ENCODE data around the gene SLIT1.
"Not testable (repeated sequence)": the region's sequence is repeated elsewhere in the genome, so short reads cannot be mapped to it uniquely, and the experiment has no call there.

The SLIT1 gene

GRCh38 chr10:97038688-97039087, 147.1 kb downstream of the SLIT1 start:
- H3K4me1 ChIP-seq (ENCODE audit: insufficient read depth, low read length) = no peaks in the 10 kb centered on the region
- H3K27me3 ChIP-seq (ENCODE audit: insufficient read depth, low read length) = no peaks in the 10 kb centered on the region
- no peak overlapping the region for H3K4me3 ChIP-seq (ENCODE audit: low read length)
- peaks cover 30% of the 10 kb centered on the region for H3K36me3 ChIP-seq (ENCODE audit: insufficient read depth, low read length)
- no peaks in the 10 kb centered on the region for H3K9me3 ChIP-seq (ENCODE audit: low read length)
- no peak overlapping the region for H2AFZ ChIP-seq (ENCODE audit: low read depth, low read length)

GRCh38 chr10:97037365-97038361, 148.1 kb downstream of the SLIT1 start:
- Histone ChIP-seq H3K27me3 (ENCODE audit: insufficient read depth, low read length) (no peaks in the 10 kb centered on the region), H3K9me3 (ENCODE audit: low read length) (no peaks in the 10 kb centered on the region), H3K4me3 (ENCODE audit: low read length) (no peak overlapping the region), H2AFZ (ENCODE audit: low read depth, low read length) (no peak overlapping the region), H3K4me1 (ENCODE audit: insufficient read depth, low read length) (no peaks in the 10 kb centered on the region), H3K36me3 (ENCODE audit: insufficient read depth, low read length) (peaks cover 25% of the 10 kb centered on the region)

GRCh38 chr10:97034958-97035769, 150.6 kb downstream of the SLIT1 start:
- H3K9me3 ChIP-seq (ENCODE audit: low read length) = no peaks in the 10 kb centered on the region
- H3K27me3 ChIP-seq (ENCODE audit: insufficient read depth, low read length) = no peaks in the 10 kb centered on the region
- peaks cover 23% of the 10 kb centered on the region for H3K36me3 ChIP-seq (ENCODE audit: insufficient read depth, low read length)
- H3K4me3 ChIP-seq (ENCODE audit: low read length) = no peak overlapping the region
- H3K4me1 ChIP-seq (ENCODE audit: insufficient read depth, low read length) = no peaks in the 10 kb centered on the region
- H2AFZ ChIP-seq (ENCODE audit: low read depth, low read length) = no peak overlapping the region

- Histone ChIP-seq H2AFZ (ENCODE audit: low read depth, low read length) (no peak overlapping the region), H3K9me3 (ENCODE audit: low read length) (no peaks in the 10 kb centered on the region), H3K27me3 (ENCODE audit: insufficient read depth, low read length) (no peaks in the 10 kb centered on the region), H3K4me3 (ENCODE audit: low read length) (no peak overlapping the region), H3K36me3 (ENCODE audit: insufficient read depth, low read length) (peaks cover 27% of the 10 kb centered on the region), H3K4me1 (ENCODE audit: insufficient read depth, low read length) (no peaks in the 10 kb centered on the region)
Measured at GRCh38 chr10:97034301-97034700, 151.5 kb downstream of the SLIT1 start.

- H2AFZ ChIP-seq (ENCODE audit: low read depth, low read length); H3K27me3 ChIP-seq (ENCODE audit: insufficient read depth, low read length); H3K4me1 ChIP-seq (ENCODE audit: insufficient read depth, low read length); H3K4me3 ChIP-seq (ENCODE audit: low read length); H3K9me3 ChIP-seq (ENCODE audit: low read length): not testable (repeated sequence)
- H3K36me3 ChIP-seq (ENCODE audit: insufficient read depth, low read length) = peaks cover 31% of the 10 kb centered on the region
Measured at GRCh38 chr10:97033841-97034240, 151.9 kb downstream of the SLIT1 start.

GRCh38 chr10:97032624-97033023, 153.1 kb downstream of the SLIT1 start:
- H2AFZ ChIP-seq (ENCODE audit: low read depth, low read length) = no peak overlapping the region
- no peak overlapping the region for H3K4me3 ChIP-seq (ENCODE audit: low read length)
- H3K36me3 ChIP-seq (ENCODE audit: insufficient read depth, low read length) = peaks cover 41% of the 10 kb centered on the region
- no peaks in the 10 kb centered on the region for H3K9me3 ChIP-seq (ENCODE audit: low read length)
- H3K27me3 ChIP-seq (ENCODE audit: insufficient read depth, low read length) = no peaks in the 10 kb centered on the region
- H3K4me1 ChIP-seq (ENCODE audit: insufficient read depth, low read length) = no peaks in the 10 kb centered on the region

GRCh38 chr10:97031459-97031858, 154.3 kb downstream of the SLIT1 start:
- no peak overlapping the region for H3K4me3 ChIP-seq (ENCODE audit: low read length)
- peaks cover 46% of the 10 kb centered on the region for H3K36me3 ChIP-seq (ENCODE audit: insufficient read depth, low read length)
- H3K27me3 ChIP-seq (ENCODE audit: insufficient read depth, low read length) = no peaks in the 10 kb centered on the region
- H3K4me1 ChIP-seq (ENCODE audit: insufficient read depth, low read length) = no peaks in the 10 kb centered on the region
- no peaks in the 10 kb centered on the region for H3K9me3 ChIP-seq (ENCODE audit: low read length)
- H2AFZ ChIP-seq (ENCODE audit: low read depth, low read length) = no peak overlapping the region

- H3K36me3 ChIP-seq (ENCODE audit: insufficient read depth, low read length) = peaks cover 42% of the 10 kb centered on the region
- no peak overlapping the region for H2AFZ ChIP-seq (ENCODE audit: low read depth, low read length)
- no peaks in the 10 kb centered on the region for H3K9me3 ChIP-seq (ENCODE audit: low read length)
- H3K27me3 ChIP-seq (ENCODE audit: insufficient read depth, low read length) = no peaks in the 10 kb centered on the region
- H3K4me3 ChIP-seq (ENCODE audit: low read length) = no peak overlapping the region
- H3K4me1 ChIP-seq (ENCODE audit: insufficient read depth, low read length) = no peaks in the 10 kb centered on the region
Measured at GRCh38 chr10:97030894-97031293, 154.9 kb downstream of the SLIT1 start.

- Histone ChIP-seq H3K27me3 (ENCODE audit: insufficient read depth, low read length) (no peaks in the 10 kb centered on the region), H3K9me3 (ENCODE audit: low read length) (no peaks in the 10 kb centered on the region), H3K4me1 (ENCODE audit: insufficient read depth, low read length) (no peaks in the 10 kb centered on the region), H2AFZ (ENCODE audit: low read depth, low read length) (no peak overlapping the region), H3K4me3 (ENCODE audit: low read length) (no peak overlapping the region), H3K36me3 (ENCODE audit: insufficient read depth, low read length) (peaks cover 42% of the 10 kb centered on the region)
Measured at GRCh38 chr10:97029271-97029670, 156.5 kb downstream of the SLIT1 start.

GRCh38 chr10:97028832-97029178, 157.0 kb downstream of the SLIT1 start:
- no peaks in the 10 kb centered on the region for H3K9me3 ChIP-seq (ENCODE audit: low read length)
- H3K36me3 ChIP-seq (ENCODE audit: insufficient read depth, low read length) = peaks cover 42% of the 10 kb centered on the region
- H3K27me3 ChIP-seq (ENCODE audit: insufficient read depth, low read length) = no peaks in the 10 kb centered on the region
- no peak overlapping the region for H3K4me3 ChIP-seq (ENCODE audit: low read length)
- no peak overlapping the region for H2AFZ ChIP-seq (ENCODE audit: low read depth, low read length)
- H3K4me1 ChIP-seq (ENCODE audit: insufficient read depth, low read length) = no peaks in the 10 kb centered on the region

- Histone ChIP-seq H2AFZ (ENCODE audit: low read depth, low read length) (no peak overlapping the region), H3K9me3 (ENCODE audit: low read length) (no peaks in the 10 kb centered on the region), H3K36me3 (ENCODE audit: insufficient read depth, low read length) (peaks cover 38% of the 10 kb centered on the region), H3K27me3 (ENCODE audit: insufficient read depth, low read length) (no peaks in the 10 kb centered on the region), H3K4me3 (ENCODE audit: low read length) (no peak overlapping the region), H3K4me1 (ENCODE audit: insufficient read depth, low read length) (no peaks in the 10 kb centered on the region)
Measured at GRCh38 chr10:97028126-97028831, 157.5 kb downstream of the SLIT1 start.

GRCh38 chr10:97025613-97026242, 160.0 kb downstream of the SLIT1 start:
- H3K27me3 ChIP-seq (ENCODE audit: insufficient read depth, low read length) = no peaks in the 10 kb centered on the region
- no peaks in the 10 kb centered on the region for H3K9me3 ChIP-seq (ENCODE audit: low read length)
- no peak overlapping the region for H2AFZ ChIP-seq (ENCODE audit: low read depth, low read length)
- H3K4me3 ChIP-seq (ENCODE audit: low read length) = no peak overlapping the region
- peaks cover 32% of the 10 kb centered on the region for H3K36me3 ChIP-seq (ENCODE audit: insufficient read depth, low read length)
- peaks cover 19% of the 10 kb centered on the region for H3K4me1 ChIP-seq (ENCODE audit: insufficient read depth, low read length)

Measured in neuron (in vitro differentiated cells).